Measurements from ENCODE around the gene TGFBR3.

DNA sequence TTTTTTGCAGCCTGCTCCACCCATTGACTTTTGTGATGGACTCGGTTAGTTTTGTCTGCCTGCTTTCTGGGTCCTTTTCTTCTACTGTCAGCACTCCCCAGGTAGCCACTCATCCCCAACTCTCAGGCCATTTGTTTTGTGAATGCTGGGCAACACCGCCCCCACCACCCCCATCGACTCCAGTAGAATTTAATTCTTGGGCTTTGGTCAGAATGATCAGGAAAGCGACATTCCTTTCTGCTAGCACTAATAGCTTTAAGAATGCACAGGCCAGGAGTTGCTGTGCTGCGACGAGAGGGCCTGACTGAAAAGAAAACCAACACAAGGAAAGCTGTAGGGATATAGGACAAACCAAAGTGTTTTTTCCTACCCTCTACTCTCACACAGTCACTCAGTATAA lies 240.9 kb downstream of the TGFBR3 start:
- TF ChIP-seq, protein P1, sequence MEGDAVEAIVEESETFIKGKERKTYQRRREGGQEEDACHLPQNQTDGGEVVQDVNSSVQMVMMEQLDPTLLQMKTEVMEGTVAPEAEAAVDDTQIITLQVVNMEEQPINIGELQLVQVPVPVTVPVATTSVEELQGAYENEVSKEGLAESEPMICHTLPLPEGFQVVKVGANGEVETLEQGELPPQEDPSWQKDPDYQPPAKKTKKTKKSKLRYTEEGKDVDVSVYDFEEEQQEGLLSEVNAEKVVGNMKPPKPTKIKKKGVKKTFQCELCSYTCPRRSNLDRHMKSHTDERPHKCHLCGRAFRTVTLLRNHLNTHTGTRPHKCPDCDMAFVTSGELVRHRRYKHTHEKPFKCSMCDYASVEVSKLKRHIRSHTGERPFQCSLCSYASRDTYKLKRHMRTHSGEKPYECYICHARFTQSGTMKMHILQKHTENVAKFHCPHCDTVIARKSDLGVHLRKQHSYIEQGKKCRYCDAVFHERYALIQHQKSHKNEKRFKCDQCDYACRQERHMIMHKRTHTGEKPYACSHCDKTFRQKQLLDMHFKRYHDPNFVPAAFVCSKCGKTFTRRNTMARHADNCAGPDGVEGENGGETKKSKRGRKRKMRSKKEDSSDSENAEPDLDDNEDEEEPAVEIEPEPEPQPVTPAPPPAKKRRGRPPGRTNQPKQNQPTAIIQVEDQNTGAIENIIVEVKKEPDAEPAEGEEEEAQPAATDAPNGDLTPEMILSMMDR (optimal IDR thresholded peaks at IDR 0.05 in 1 of 3, IDR thresholded peaks at IDR 0.05 in 1 of 3, conservative IDR thresholded peaks at IDR 0.05 in 1 of 3; ENCODE audit: extremely low read depth in 1 of 3, insufficient read depth in 2 of 3, low read length in 3 of 3), result no peak
- TF ChIP-seq EZH2 (IDR thresholded peaks at IDR 0.05; ENCODE audit: low read length), result no peak

All from keratinocyte (primary cell).